Panc1 (cell line): ENCODE data around the gene ZNRF3. TPM values are rescaled to one million over a fixed set of nuclear protein-coding genes. Genes with fewer than 3 reads are reported as not detected.

ENCODE experiments used
- ATAC-seq: fragments of 200-7000 bp; cut with Tn5 transposase; 2 replicates; pipeline ENCODE4 v1.9.1; 2020; ENCODE audit warnings: mild to moderate bottlenecking, moderate library complexity
- BruUV-seq: library from RNA; stranded (reverse); fragments of 400-500 nt; replicated peaks from 2 replicates; lab custom pipeline; 2021; lab: Mats Ljungman, UMichigan
- CTCF ChIA-PET: fragments of 300-600 bp; sonication (Branson Sonifier 250); formaldehyde crosslinking; loops from one replicate; lab custom pipeline; 2022; ENCODE audit warnings: antibody characterized with exemption; lab: Charles Lee
- POLR2A ChIA-PET: fragments of 300-600 bp; sonication (Branson Sonifier 250); formaldehyde crosslinking; loops from one replicate; lab custom pipeline; 2022; ENCODE audit warnings: antibody characterized with exemption; lab: Charles Lee
- DNase-seq: peaks from one replicate; pipeline ENCODE4 v3.0.0-alpha.2; 2010; ENCODE audit warnings: low read depth, low spot score
- H3K27ac ChIP-seq: 2 replicates; pipeline ENCODE4 v1.5.1; 2011; ENCODE audit warnings: mild to moderate bottlenecking, low read length, inconsistent platforms
- H3K27me3 ChIP-seq: fragments of 200-500 bp; sonication (Bioruptor generic); 2 replicates; pipeline ENCODE4 v1.6.0; 2014; ENCODE audit warnings: low read length, inconsistent platforms; ENCODE audit not compliant: control insufficient read depth, insufficient read depth
- H3K36me3 ChIP-seq: fragments of 200-500 bp; sonication (Bioruptor generic); 2 replicates; pipeline ENCODE4 v1.5.1; 2014; ENCODE audit warnings: inconsistent platforms, mild to moderate bottlenecking, low read length, moderate library complexity; ENCODE audit not compliant: control insufficient read depth, insufficient read depth
- H3K4me1 ChIP-seq: 2 replicates; pipeline ENCODE4 v1.5.1; 2011; ENCODE audit warnings: inconsistent platforms, mild to moderate bottlenecking, low read length, moderate library complexity; ENCODE audit not compliant: control insufficient read depth, insufficient read depth
- H3K4me3 ChIP-seq, 2 experiments: 2 replicates each; pipeline ENCODE4 v1.5.1; 2011 to 2012; ENCODE audit warnings: low read depth in 2 of 2, low read length in 2 of 2, mild to moderate bottlenecking in 2 of 2, inconsistent platforms in 1 of 2, moderate library complexity in 1 of 2
- H3K9me3 ChIP-seq: fragments of 200-500 bp; sonication (Bioruptor generic); 2 replicates; pipeline ENCODE4 v1.5.1; 2014; ENCODE audit warnings: low read depth, mild to moderate bottlenecking, inconsistent platforms, low read length, moderate library complexity; ENCODE audit not compliant: control insufficient read depth, insufficient read depth
- CTCF ChIP-seq: fragments of 450-650 bp; IDR thresholded peaks from 2 replicates; pipeline ENCODE4 v1.5.1; 2017; ENCODE audit warnings: mild to moderate bottlenecking
- POLR2AphosphoS5 ChIP-seq: IDR thresholded peaks from 2 replicates; pipeline ENCODE4 v1.6.1; 2012; ENCODE audit warnings: mild to moderate bottlenecking, low read depth, low read length, moderate library complexity
- REST ChIP-seq, 2 experiments: IDR thresholded peaks; 2 replicates each; pipeline ENCODE4 v1.6.1; 2011 to 2012; ENCODE audit warnings: low read depth in 2 of 2, control low read depth in 1 of 2, low read length in 1 of 2, mild to moderate bottlenecking in 1 of 2, moderate library complexity in 1 of 2; ENCODE audit not compliant: insufficient read depth in 1 of 2
- SIN3A ChIP-seq: IDR thresholded peaks from 2 replicates; pipeline ENCODE4 v1.6.1; 2012; ENCODE audit warnings: low read depth, mild to moderate bottlenecking, low read length, moderate library complexity, borderline replicate concordance; ENCODE audit not compliant: insufficient read depth
- TCF7L2 ChIP-seq: IDR thresholded peaks from 2 replicates; pipeline ENCODE4 v1.6.1; 2011; ENCODE audit warnings: mild to moderate bottlenecking, low read depth, low read length, inconsistent platforms
- in situ Hi-C: cut with HindIII; loops from 2 replicates; pipeline ENCODE4 v1.10.0; 2016; ENCODE audit warnings: low sequenced_read_pairs, low pct_unique_long_range_greater_than_20kb
- intact Hi-C: fragments of 100-400 bp; cut with micrococcal nuclease; formaldehyde crosslinking; loops from one replicate; pipeline ENCODE4 v1.10.0; 2022; ENCODE audit not compliant: unreplicated experiment
- total RNA-seq: library from RNA; stranded (reverse); gene quantifications from one replicate; pipeline ENCODE4 v1.2.1, GENCODE V29; 2021; ENCODE audit not compliant: unreplicated experiment

The ZNRF3 gene
- total RNA-seq, 1 experiment from 2014 or later: 7.3 TPM

- H3K27ac ChIP-seq: no peak overlapping the region
- H3K36me3 ChIP-seq: no peaks in the 10 kb centered on the region; the same call in 1 of the 2 replicates
- DNase-seq (no peak), ATAC-seq (no peak)
- intact Hi-C loops (no loop called here), in situ Hi-C loops (no loop called here)
- TF ChIP-seq SIN3A (no peak), CTCF (no peak), TCF7L2 (no peak), REST (IDR thresholded peaks at IDR 0.05; ENCODE audit: insufficient read depth in 1 of 2, low read depth in 2 of 2, low read length in 1 of 2) (no peak), POLR2AphosphoS5 (no peak)
- BruUV-seq: no TSS peak
- POLR2A ChIA-PET: interaction anchor here (0.6 kb wide), 1 partner anchor 31 kb away, joined by 3 read pairs; no protein-coding TSS in a partner anchor
- CTCF ChIA-PET: no interaction called here
- H3K27me3 ChIP-seq: no peaks in the 10 kb centered on the region
- no peak overlapping the region for H3K4me3 ChIP-seq
- no peaks in the 10 kb centered on the region for H3K4me1 ChIP-seq
- H3K9me3 ChIP-seq: no peaks in the 10 kb centered on the region
Measured at GRCh38 chr22:29093501-29094300, 210.3 kb downstream of the ZNRF3 start.

GRCh38 chr22:29095459-29095858, 212.1 kb downstream of the ZNRF3 start:
- CTCF ChIA-PET: no interaction called here
- DNase-seq (no peak), ATAC-seq (no peak)
- BruUV-seq: no TSS peak
- Histone ChIP-seq H3K27ac (no peak overlapping the region), H3K9me3 (no peaks in the 10 kb centered on the region), H3K4me1 (no peaks in the 10 kb centered on the region), H3K36me3 (no peaks in the 10 kb centered on the region; the same call in 1 of the 2 replicates), H3K4me3 (no peak overlapping the region), H3K27me3 (no peaks in the 10 kb centered on the region)
- TF ChIP-seq TCF7L2: no peak
- TF ChIP-seq CTCF: no peak
- no peak for TF ChIP-seq REST (IDR thresholded peaks at IDR 0.05; ENCODE audit: insufficient read depth in 1 of 2, low read depth in 2 of 2, low read length in 1 of 2)
- TF ChIP-seq SIN3A: no peak
- TF ChIP-seq POLR2AphosphoS5: no peak
- POLR2A ChIA-PET: interaction anchor here (0.5 kb wide), 1 partner anchor 701 kb away, joined by 4 read pairs; no protein-coding TSS in a partner anchor
- in situ Hi-C loops (no loop called here), intact Hi-C loops (no loop called here)
